ENCODE data around the gene ITGA3. TPM values are rescaled to one million over a fixed set of nuclear protein-coding genes. Genes with fewer than 3 reads are reported as not detected.
A peak's percentile ranks its signal among the peaks of the same experiment; 100 is the strongest.

Gene ITGA3
- polyA plus RNA-seq, 1 of the 3 experiments (the other 2 are of a cell fraction), result 766 TPM

DNA sequence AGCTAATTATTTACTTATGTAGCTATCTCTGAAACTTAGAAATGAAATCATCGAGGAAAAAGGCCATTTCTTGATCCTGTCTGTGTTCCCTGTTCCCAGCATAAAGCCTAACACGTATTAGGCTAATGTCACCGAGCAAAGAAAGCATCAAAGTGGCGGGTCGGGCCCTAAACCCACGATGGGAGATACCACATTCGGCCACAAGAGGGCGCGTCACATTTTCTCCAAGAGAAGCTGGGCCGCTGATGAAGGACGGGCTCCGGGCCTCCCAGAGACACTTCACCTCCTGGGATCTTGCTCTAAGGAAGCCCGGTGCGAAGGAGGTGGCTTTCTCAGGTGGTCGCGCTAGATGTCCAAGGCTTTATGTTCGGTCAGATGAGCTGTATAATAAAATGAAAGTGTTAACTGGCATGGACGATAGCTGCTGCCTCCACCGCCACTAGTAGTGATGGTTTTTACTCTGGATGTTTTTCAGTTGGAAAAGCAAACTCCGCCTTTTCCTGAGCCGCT is 38.4 kb downstream of the ITGA3 start (continued):
- TF ChIP-seq TEAD4 (IDR thresholded peaks at IDR 0.05; ENCODE audit: borderline replicate concordance, insufficient read depth) (no peak), NRF1 (IDR thresholded peaks at IDR 0.05; ENCODE audit: low read depth, low read length) (no peak), EP300 (IDR thresholded peaks at IDR 0.05; ENCODE audit: borderline replicate concordance in 1 of 2, low read depth in 1 of 2, low read length in 1 of 2) (no peak), TCF12 (IDR thresholded peaks at IDR 0.05) (no peak; the same call in 1 of the 2 replicates), RXRA (IDR thresholded peaks at IDR 0.05; ENCODE audit: borderline replicate concordance, low read depth) (no peak), SIN3A (IDR thresholded peaks at IDR 0.05; ENCODE audit: borderline replicate concordance, low read depth, low read length) (peak; percentile 84; the same call in 1 of the 2 replicates), GATA2 (CRISPR knock-in tag; IDR thresholded peaks at IDR 0.05) (no peak), TAF1 (IDR thresholded peaks at IDR 0.05; ENCODE audit: borderline replicate concordance, low read depth, low read length) (no peak), ELF1 (IDR thresholded peaks at IDR 0.05) (no peak)
- TF ChIP-seq, protein P1, sequence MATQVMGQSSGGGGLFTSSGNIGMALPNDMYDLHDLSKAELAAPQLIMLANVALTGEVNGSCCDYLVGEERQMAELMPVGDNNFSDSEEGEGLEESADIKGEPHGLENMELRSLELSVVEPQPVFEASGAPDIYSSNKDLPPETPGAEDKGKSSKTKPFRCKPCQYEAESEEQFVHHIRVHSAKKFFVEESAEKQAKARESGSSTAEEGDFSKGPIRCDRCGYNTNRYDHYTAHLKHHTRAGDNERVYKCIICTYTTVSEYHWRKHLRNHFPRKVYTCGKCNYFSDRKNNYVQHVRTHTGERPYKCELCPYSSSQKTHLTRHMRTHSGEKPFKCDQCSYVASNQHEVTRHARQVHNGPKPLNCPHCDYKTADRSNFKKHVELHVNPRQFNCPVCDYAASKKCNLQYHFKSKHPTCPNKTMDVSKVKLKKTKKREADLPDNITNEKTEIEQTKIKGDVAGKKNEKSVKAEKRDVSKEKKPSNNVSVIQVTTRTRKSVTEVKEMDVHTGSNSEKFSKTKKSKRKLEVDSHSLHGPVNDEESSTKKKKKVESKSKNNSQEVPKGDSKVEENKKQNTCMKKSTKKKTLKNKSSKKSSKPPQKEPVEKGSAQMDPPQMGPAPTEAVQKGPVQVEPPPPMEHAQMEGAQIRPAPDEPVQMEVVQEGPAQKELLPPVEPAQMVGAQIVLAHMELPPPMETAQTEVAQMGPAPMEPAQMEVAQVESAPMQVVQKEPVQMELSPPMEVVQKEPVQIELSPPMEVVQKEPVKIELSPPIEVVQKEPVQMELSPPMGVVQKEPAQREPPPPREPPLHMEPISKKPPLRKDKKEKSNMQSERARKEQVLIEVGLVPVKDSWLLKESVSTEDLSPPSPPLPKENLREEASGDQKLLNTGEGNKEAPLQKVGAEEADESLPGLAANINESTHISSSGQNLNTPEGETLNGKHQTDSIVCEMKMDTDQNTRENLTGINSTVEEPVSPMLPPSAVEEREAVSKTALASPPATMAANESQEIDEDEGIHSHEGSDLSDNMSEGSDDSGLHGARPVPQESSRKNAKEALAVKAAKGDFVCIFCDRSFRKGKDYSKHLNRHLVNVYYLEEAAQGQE (IDR thresholded peaks at IDR 0.05; ENCODE audit: low read depth, low read length), result 0 out of 2 replicates have a peak, but pooled peaks have one; percentile 51
- TF ChIP-seq, protein P2, sequence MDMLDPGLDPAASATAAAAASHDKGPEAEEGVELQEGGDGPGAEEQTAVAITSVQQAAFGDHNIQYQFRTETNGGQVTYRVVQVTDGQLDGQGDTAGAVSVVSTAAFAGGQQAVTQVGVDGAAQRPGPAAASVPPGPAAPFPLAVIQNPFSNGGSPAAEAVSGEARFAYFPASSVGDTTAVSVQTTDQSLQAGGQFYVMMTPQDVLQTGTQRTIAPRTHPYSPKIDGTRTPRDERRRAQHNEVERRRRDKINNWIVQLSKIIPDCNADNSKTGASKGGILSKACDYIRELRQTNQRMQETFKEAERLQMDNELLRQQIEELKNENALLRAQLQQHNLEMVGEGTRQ (IDR thresholded peaks at IDR 0.05; ENCODE audit: borderline replicate concordance, low read depth, low read length), result no peak
- TF ChIP-seq, protein P3, sequence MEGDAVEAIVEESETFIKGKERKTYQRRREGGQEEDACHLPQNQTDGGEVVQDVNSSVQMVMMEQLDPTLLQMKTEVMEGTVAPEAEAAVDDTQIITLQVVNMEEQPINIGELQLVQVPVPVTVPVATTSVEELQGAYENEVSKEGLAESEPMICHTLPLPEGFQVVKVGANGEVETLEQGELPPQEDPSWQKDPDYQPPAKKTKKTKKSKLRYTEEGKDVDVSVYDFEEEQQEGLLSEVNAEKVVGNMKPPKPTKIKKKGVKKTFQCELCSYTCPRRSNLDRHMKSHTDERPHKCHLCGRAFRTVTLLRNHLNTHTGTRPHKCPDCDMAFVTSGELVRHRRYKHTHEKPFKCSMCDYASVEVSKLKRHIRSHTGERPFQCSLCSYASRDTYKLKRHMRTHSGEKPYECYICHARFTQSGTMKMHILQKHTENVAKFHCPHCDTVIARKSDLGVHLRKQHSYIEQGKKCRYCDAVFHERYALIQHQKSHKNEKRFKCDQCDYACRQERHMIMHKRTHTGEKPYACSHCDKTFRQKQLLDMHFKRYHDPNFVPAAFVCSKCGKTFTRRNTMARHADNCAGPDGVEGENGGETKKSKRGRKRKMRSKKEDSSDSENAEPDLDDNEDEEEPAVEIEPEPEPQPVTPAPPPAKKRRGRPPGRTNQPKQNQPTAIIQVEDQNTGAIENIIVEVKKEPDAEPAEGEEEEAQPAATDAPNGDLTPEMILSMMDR (IDR thresholded peaks at IDR 0.05), result peak; percentile 98
